Hepatocyte (in vitro differentiated cells): ENCODE results near the gene SCRT2. TPM values are rescaled to one million over a fixed set of nuclear protein-coding genes. Genes with fewer than 3 reads are reported as not detected.

Source experiments
- DNase-seq: peaks from one replicate; pipeline ENCODE4 v3.0.0-alpha.2; 2016; ENCODE audit warnings: low spot score
- H2AFZ ChIP-seq: fragments of 200-600 bp; sonication (generic); 2 replicates; pipeline ENCODE4 v1.6.0; 2016; ENCODE audit warnings: antibody characterized with exemption, mild to moderate bottlenecking
- H3K27ac ChIP-seq: fragments of 200-600 bp; sonication (generic); 2 replicates; pipeline ENCODE4 v1.5.1; 2016; ENCODE audit warnings: mild to moderate bottlenecking
- H3K27me3 ChIP-seq: fragments of 200-600 bp; sonication (generic); 2 replicates; pipeline ENCODE4 v1.6.1; 2016
- H3K36me3 ChIP-seq: fragments of 200-600 bp; sonication (generic); replicated peaks from 2 replicates; pipeline ENCODE4 v1.5.1; 2016; ENCODE audit warnings: low read depth; ENCODE audit not compliant: insufficient read depth
- H3K4me1 ChIP-seq: fragments of 200-600 bp; sonication (generic); 2 replicates; pipeline ENCODE4 v1.5.1; 2016; ENCODE audit warnings: mild to moderate bottlenecking, moderate library complexity; ENCODE audit not compliant: insufficient read depth
- H3K4me2 ChIP-seq: fragments of 200-600 bp; sonication (generic); 2 replicates; pipeline ENCODE4 v1.6.0; 2016
- H3K4me3 ChIP-seq: fragments of 200-600 bp; sonication (generic); 2 replicates; pipeline ENCODE4 v1.5.1; 2016; ENCODE audit warnings: mild to moderate bottlenecking
- H3K79me2 ChIP-seq: fragments of 200-600 bp; sonication (generic); 2 replicates; pipeline ENCODE4 v1.6.0; 2017; ENCODE audit warnings: mild to moderate bottlenecking
- H3K9me2 ChIP-seq: fragments of 200-600 bp; sonication (generic); replicated peaks from 2 replicates; pipeline ENCODE4 v1.6.0; 2017; ENCODE audit warnings: mild to moderate bottlenecking; ENCODE audit not compliant: insufficient read depth
- H3K9me3 ChIP-seq: fragments of 200-600 bp; sonication (generic); 2 replicates; pipeline ENCODE4 v1.5.1; 2016; ENCODE audit warnings: low read depth, mild to moderate bottlenecking
- H4K20me1 ChIP-seq: fragments of 200-600 bp; sonication (generic); 2 replicates; pipeline ENCODE4 v1.6.0; 2016; ENCODE audit warnings: mild to moderate bottlenecking; ENCODE audit not compliant: insufficient read depth, poor library complexity, severe bottlenecking
- EZH2 ChIP-seq: fragments of 200-600 bp; sonication (generic); IDR thresholded peaks from 2 replicates; pipeline ENCODE4 v1.6.1; 2016; ENCODE audit warnings: antibody characterized with exemption, mild to moderate bottlenecking, borderline replicate concordance
- EZH2phosphoT487 ChIP-seq: fragments of 200-600 bp; sonication (generic); IDR thresholded peaks from one replicate; pipeline ENCODE4 v1.6.1; 2018; ENCODE audit warnings: antibody characterized with exemption, mild to moderate bottlenecking, low read depth, moderate library complexity; ENCODE audit not compliant: unreplicated experiment, severe bottlenecking
- WGBS: methylation state at CpG from one replicate; pipeline ENCODE4 v1.1.6; 2016; ENCODE audit warnings: low lambda C conversion rate; ENCODE audit errors: missing lambda C conversion rate; 5-methylcytosine and 5-hydroxymethylcytosine counted together
- polyA plus RNA-seq: library from polyadenylated mRNA; unstranded; fragments of >200 nt; fragmentation: Nextera tagmentation; extraction: Ambion mirVana; gene quantifications from 2 replicates; pipeline ENCODE4 v1.2.1, GENCODE V29; 2016
- total RNA-seq: library from RNA; depleted of rRNA; stranded (reverse); fragments of >200 nt; gene quantifications from 2 replicates; pipeline ENCODE4 v1.2.3, GENCODE V29; 2014
- TF ChIP-seq, protein P1 (sequence below): fragments of 200-600 bp; sonication (generic); IDR thresholded peaks from 2 replicates; pipeline ENCODE4 v1.5.1; 2016; ENCODE audit warnings: antibody characterized with exemption, mild to moderate bottlenecking; ENCODE audit not compliant: poor library complexity

The SCRT2 gene
- total and polyA plus RNA-seq, 2 experiments from 2014 or later: not detected

DNA sequence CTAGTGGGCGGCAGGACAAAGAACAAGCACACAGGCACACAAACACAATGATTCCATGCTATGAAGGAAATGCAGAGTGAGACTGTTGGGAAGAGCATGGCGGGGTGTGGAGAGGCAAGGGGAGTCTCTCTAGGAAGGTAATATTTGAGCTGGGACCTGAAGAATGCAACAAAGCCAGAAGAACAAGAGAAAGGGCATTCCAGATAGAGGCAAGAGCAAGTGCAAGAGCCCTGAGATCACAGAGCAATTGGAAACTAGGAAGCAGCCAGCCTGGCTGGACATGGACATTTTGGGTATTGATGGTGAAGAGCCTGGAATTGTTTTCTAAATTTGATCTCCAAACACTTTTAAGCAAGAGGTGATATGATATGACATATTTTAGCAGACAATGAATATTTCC is 38.0 kb downstream of the SCRT2 start:
- 86% methylated on average over 2 of the region's 2 CpGs for WGBS
- TF ChIP-seq, protein P1, sequence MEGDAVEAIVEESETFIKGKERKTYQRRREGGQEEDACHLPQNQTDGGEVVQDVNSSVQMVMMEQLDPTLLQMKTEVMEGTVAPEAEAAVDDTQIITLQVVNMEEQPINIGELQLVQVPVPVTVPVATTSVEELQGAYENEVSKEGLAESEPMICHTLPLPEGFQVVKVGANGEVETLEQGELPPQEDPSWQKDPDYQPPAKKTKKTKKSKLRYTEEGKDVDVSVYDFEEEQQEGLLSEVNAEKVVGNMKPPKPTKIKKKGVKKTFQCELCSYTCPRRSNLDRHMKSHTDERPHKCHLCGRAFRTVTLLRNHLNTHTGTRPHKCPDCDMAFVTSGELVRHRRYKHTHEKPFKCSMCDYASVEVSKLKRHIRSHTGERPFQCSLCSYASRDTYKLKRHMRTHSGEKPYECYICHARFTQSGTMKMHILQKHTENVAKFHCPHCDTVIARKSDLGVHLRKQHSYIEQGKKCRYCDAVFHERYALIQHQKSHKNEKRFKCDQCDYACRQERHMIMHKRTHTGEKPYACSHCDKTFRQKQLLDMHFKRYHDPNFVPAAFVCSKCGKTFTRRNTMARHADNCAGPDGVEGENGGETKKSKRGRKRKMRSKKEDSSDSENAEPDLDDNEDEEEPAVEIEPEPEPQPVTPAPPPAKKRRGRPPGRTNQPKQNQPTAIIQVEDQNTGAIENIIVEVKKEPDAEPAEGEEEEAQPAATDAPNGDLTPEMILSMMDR: no peak
- TF ChIP-seq EZH2phosphoT487 (no peak), EZH2 (no peak)
- Histone ChIP-seq H3K9me2 (no peaks in the 10 kb centered on the region), H4K20me1 (no peaks in the 10 kb centered on the region), H3K4me1 (no peaks in the 10 kb centered on the region), H3K36me3 (no peaks in the 10 kb centered on the region), H3K27me3 (no peaks in the 10 kb centered on the region), H3K4me3 (no peak overlapping the region), H3K9me3 (no peaks in the 10 kb centered on the region), H2AFZ (no peak overlapping the region), H3K79me2 (no peaks in the 10 kb centered on the region), H3K27ac (no peak overlapping the region), H3K4me2 (no peak overlapping the region)
- DNase-seq: no peak

DNA sequence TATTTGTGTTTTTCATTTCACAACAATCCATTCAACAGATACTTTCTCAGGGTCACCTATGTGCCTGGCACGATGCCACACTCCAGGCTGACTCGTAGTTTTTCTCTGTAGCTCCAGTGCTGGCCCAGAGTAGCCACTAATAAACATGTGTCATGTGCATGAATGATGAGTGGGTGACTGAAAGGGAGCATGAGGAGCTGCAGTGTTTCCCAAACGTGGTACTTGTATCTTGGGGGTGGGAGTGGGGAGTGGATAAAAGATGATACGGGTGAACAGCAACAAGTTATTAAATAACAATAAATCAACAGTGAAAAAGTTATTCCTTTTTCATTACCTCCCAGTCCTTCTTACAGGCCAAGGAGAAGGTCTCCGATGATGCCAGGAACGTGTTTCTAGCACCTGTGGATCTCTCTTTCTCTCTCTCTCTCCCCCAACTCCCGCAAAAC is 39.7 kb downstream of the SCRT2 start:
- WGBS: 75% methylated on average over 7 of the region's 7 CpGs
- Histone ChIP-seq H3K4me3 (no peak overlapping the region), H3K27ac (no peak overlapping the region), H4K20me1 (no peaks in the 10 kb centered on the region), H3K79me2 (no peaks in the 10 kb centered on the region), H3K36me3 (no peaks in the 10 kb centered on the region), H3K9me3 (no peaks in the 10 kb centered on the region), H2AFZ (no peak overlapping the region), H3K9me2 (no peaks in the 10 kb centered on the region), H3K27me3 (no peaks in the 10 kb centered on the region), H3K4me1 (no peaks in the 10 kb centered on the region), H3K4me2 (no peak overlapping the region)
- TF ChIP-seq EZH2phosphoT487 (no peak), EZH2 (no peak)
- TF ChIP-seq, protein P1: no peak
- DNase-seq: no peak

DNA sequence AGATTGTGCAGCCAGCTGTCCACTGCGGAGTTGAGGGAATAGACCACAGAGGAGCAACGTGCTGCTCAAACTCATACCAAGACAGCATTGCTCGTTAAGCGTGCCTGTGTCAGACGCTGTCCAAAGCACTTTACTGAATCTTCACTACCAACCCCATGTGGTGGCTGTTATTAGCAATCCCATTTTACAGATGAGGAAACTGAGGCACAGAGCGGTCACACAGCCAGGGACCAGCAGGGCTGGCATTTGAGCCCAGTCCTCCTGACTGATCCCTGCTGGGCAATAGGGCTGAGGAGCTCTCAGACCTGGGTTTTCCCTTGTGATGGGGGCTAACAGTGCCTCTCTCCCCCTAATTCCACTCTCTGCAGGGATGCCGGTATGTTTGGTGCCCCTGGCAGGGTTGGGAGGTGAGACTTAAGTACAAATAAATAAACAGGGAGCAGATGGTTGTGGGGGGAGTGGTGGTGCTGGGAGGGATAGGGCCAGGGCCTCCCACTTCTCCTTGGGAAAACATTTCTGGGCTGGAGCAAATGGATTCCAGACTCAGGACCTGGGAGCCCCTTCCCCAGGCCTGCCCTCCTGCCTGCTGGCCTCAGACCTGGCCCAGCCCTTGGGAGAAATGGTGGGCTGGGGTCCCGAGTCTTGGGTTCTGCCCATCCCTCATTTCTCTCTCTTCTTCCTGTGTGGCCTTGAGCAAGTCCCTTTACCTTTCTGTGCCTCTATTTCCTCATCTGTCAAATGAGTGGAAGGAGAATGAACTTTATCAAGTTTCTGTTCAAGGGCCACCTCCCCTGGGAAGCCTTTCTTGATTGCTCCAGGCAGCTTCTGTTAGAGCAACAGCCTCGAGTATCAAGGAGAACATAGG is 40.3 kb downstream of the SCRT2 start:
- Histone ChIP-seq H3K79me2 (no peaks in the 10 kb centered on the region), H3K9me2 (no peaks in the 10 kb centered on the region), H4K20me1 (no peaks in the 10 kb centered on the region), H3K27me3 (no peaks in the 10 kb centered on the region), H3K9me3 (no peaks in the 10 kb centered on the region), H2AFZ (no peak overlapping the region), H3K36me3 (no peaks in the 10 kb centered on the region), H3K27ac (no peak overlapping the region), H3K4me1 (no peaks in the 10 kb centered on the region), H3K4me2 (no peak overlapping the region), H3K4me3 (no peak overlapping the region)
- TF ChIP-seq, protein P1: no peak
- no peak for TF ChIP-seq EZH2
- no peak for TF ChIP-seq EZH2phosphoT487
- 75% methylated on average over 9 of the region's 9 CpGs for WGBS
- no peak for DNase-seq
